HCT116 (cell line): ENCODE data around the gene DOCK4. TPM values are rescaled to one million over a fixed set of nuclear protein-coding genes. Genes with fewer than 3 reads are reported as not detected.

Experiments used
- ATAC-seq: fragments of 200-7000 bp; cut with Tn5 transposase; 2 replicates; pipeline ENCODE4 v1.9.1; 2020; ENCODE audit warnings: mild to moderate bottlenecking, moderate library complexity
- BruUV-seq: library from RNA; stranded (reverse); fragments of 400-500 nt; replicated peaks from 2 replicates; lab custom pipeline; 2021; lab: Mats Ljungman, UMichigan
- CTCF ChIA-PET: fragments of 300-600 bp; sonication (Branson Sonifier 250); formaldehyde crosslinking; loops from one replicate; lab custom pipeline; 2021; ENCODE audit warnings: antibody characterized with exemption; lab: Charles Lee
- POLR2A ChIA-PET: fragments of 300-600, 350-600 bp; sonication (Branson Sonifier 250); formaldehyde crosslinking; loops from one replicate; lab custom pipeline; 2021; ENCODE audit warnings: antibody characterized with exemption; lab: Charles Lee
- RAD21 ChIA-PET, 2 experiments: fragments of 300-600 bp; sonication (Branson Sonifier 250); formaldehyde crosslinking; loops; one replicate each; lab custom pipeline; 2023; ENCODE audit warnings: low total read pairs in 2 of 2; ENCODE audit not compliant: uncharacterized antibody in 2 of 2, unreplicated experiment in 2 of 2, low non-redundant PET in 1 of 2; lab: Charles Lee
- DNase-seq: peaks from one replicate; pipeline ENCODE4 v3.0.0-alpha.2; 2010; ENCODE audit warnings: low read depth, low spot score
- H2AFZ ChIP-seq: fragments of 200-600 bp; shearing (Covaris generic), sonication (generic); 2 replicates; pipeline ENCODE4 v1.6.1; 2017; ENCODE audit warnings: low read depth, mixed run types, mixed read lengths, antibody characterized with exemption, low read length; ENCODE audit not compliant: poor library complexity, severe bottlenecking
- H3K27ac ChIP-seq: 2 replicates; pipeline ENCODE4 v1.5.1; 2012; ENCODE audit warnings: low read depth, low read length
- H3K27me3 ChIP-seq: fragments of 200-600 bp; sonication (generic); 2 replicates; pipeline ENCODE4 v1.6.1; 2016; ENCODE audit warnings: mixed run types, low read length, mixed read lengths; ENCODE audit not compliant: insufficient read depth
- H3K36me3 ChIP-seq, 2 experiments: fragments of 200-500 bp in 1 of 2; fragments of 200-600 bp in 1 of 2; sonication (Bioruptor generic) in 1 of 2; sonication (generic) in 1 of 2; 2 replicates each; pipeline versions ENCODE4 v1.5.1 to v1.6.1; 2014 to 2016; ENCODE audit warnings: low read length in 2 of 2, inconsistent platforms in 1 of 2, mixed read lengths in 1 of 2, mixed run types in 1 of 2; ENCODE audit not compliant: insufficient read depth in 2 of 2, control insufficient read depth in 1 of 2
- H3K4me1 ChIP-seq, 2 experiments: fragments of 200-600 bp in 1 of 2; sonication (generic) in 1 of 2; 2 replicates each; pipeline versions ENCODE4 v1.5.1 to v1.6.1; 2012 to 2017; ENCODE audit warnings: low read length in 2 of 2, inconsistent platforms in 1 of 2, mild to moderate bottlenecking in 1 of 2, mixed read lengths in 1 of 2, mixed run types in 1 of 2, moderate library complexity in 1 of 2; ENCODE audit not compliant: insufficient read depth in 2 of 2, control insufficient read depth in 1 of 2
- H3K4me2 ChIP-seq: fragments of 200-600 bp; sonication (generic); 2 replicates; pipeline ENCODE4 v1.6.1; 2017; ENCODE audit warnings: mixed run types, low read length, mixed read lengths
- H3K4me3 ChIP-seq, 2 experiments: fragments of 200-600 bp in 1 of 2; sonication (generic) in 1 of 2; replicated peaks in 1 of 2; 2 replicates each; pipeline ENCODE4 v1.5.1; 2011 to 2016; ENCODE audit warnings: low read length in 2 of 2, control low read depth in 1 of 2, low read depth in 1 of 2, mild to moderate bottlenecking in 1 of 2, mixed read lengths in 1 of 2, mixed run types in 1 of 2
- H3K79me2 ChIP-seq: fragments of 200-600 bp; sonication (generic); 2 replicates; pipeline ENCODE4 v1.6.1; 2017; ENCODE audit warnings: mild to moderate bottlenecking, mixed run types, low read length, moderate library complexity, mixed read lengths; ENCODE audit not compliant: insufficient read depth
- H3K9ac ChIP-seq: fragments of 200-600 bp; sonication (generic); 2 replicates; pipeline ENCODE4 v1.6.1; 2016; ENCODE audit warnings: low read length, mixed read lengths
- H3K9me2 ChIP-seq: fragments of 200-600 bp; sonication (generic), shearing (Covaris generic); 2 replicates; pipeline ENCODE4 v1.6.1; 2017; ENCODE audit warnings: mixed run types, mild to moderate bottlenecking, moderate library complexity; ENCODE audit not compliant: insufficient read depth
- H3K9me3 ChIP-seq, 2 experiments: fragments of 200-500 bp in 1 of 2; fragments of 200-600 bp in 1 of 2; sonication (Bioruptor generic) in 1 of 2; sonication (generic) in 1 of 2; 2 replicates each; pipeline ENCODE4 v1.6.1; 2014 to 2017; ENCODE audit warnings: low read length in 2 of 2, mixed read lengths in 2 of 2, inconsistent platforms in 1 of 2, low read depth in 1 of 2, mild to moderate bottlenecking in 1 of 2, mixed run types in 1 of 2, moderate library complexity in 1 of 2; ENCODE audit not compliant: control insufficient read depth in 1 of 2, insufficient read depth in 1 of 2
- H4K20me1 ChIP-seq: fragments of 200-600 bp; sonication (generic), shearing (Covaris generic); 2 replicates; pipeline ENCODE4 v1.6.1; 2017; ENCODE audit warnings: mixed run types, mild to moderate bottlenecking, moderate library complexity; ENCODE audit not compliant: insufficient read depth
- CBX3 ChIP-seq: IDR thresholded peaks from 2 replicates; pipeline ENCODE4 v1.6.1; 2012; ENCODE audit warnings: low read depth
- CEBPB ChIP-seq: IDR thresholded peaks from 2 replicates; pipeline ENCODE4 v1.6.1; 2012; ENCODE audit warnings: low read depth
- JUND ChIP-seq: IDR thresholded peaks from 2 replicates; pipeline ENCODE4 v1.6.1; 2012
- MAX ChIP-seq: IDR thresholded peaks from 2 replicates; pipeline ENCODE4 v1.6.1; 2012
- RAD21 ChIP-seq: IDR thresholded peaks from 2 replicates; pipeline ENCODE4 v1.6.1; 2012; ENCODE audit warnings: low read depth, mild to moderate bottlenecking
- SP1 ChIP-seq: IDR thresholded peaks from 2 replicates; pipeline ENCODE4 v1.6.1; 2012; ENCODE audit warnings: low read depth
- SRF ChIP-seq: IDR thresholded peaks from 2 replicates; pipeline ENCODE4 v1.6.1; 2012; ENCODE audit warnings: low read depth
- YY1 ChIP-seq: IDR thresholded peaks from 2 replicates; pipeline ENCODE4 v1.6.1; 2011; ENCODE audit warnings: low read length, low read depth, moderate library complexity, mild to moderate bottlenecking; ENCODE audit not compliant: insufficient replicate concordance; ENCODE audit errors: extremely low read depth
- ZNF274 ChIP-seq: fragments of 200-500 bp; sonication (Bioruptor generic); IDR thresholded peaks from 2 replicates; pipeline ENCODE4 v1.6.1; 2014; ENCODE audit warnings: mild to moderate bottlenecking, low read depth, low read length, inconsistent platforms
- intact Hi-C: fragments of 100-400 bp; cut with micrococcal nuclease; formaldehyde crosslinking; loops from 2 replicates; pipeline ENCODE4 v1.10.0; 2022
- total RNA-seq: library from RNA; stranded (reverse); gene quantifications from one replicate; pipeline ENCODE4 v1.2.1, GENCODE V29; 2021; ENCODE audit not compliant: unreplicated experiment
- TF ChIP-seq, protein P1 (sequence below), 3 experiments: fragments of 200-600 bp in 1 of 3; sonication (generic) in 1 of 3; IDR thresholded peaks in 2 of 3; conservative IDR thresholded peaks in 1 of 3; 2 replicates each; pipeline ENCODE4 v1.5.1; 2012 to 2017; ENCODE audit warnings: low read depth in 2 of 3, low read length in 2 of 3, antibody characterized with exemption in 1 of 3, borderline replicate concordance in 1 of 3, control low read depth in 1 of 3, mild to moderate bottlenecking in 1 of 3, mixed read lengths in 1 of 3, mixed run types in 1 of 3, moderate library complexity in 1 of 3; ENCODE audit not compliant: insufficient read depth in 1 of 3
- TF ChIP-seq, protein P2 (sequence below): IDR thresholded peaks from 2 replicates; pipeline ENCODE4 v1.6.1; 2012; ENCODE audit warnings: low read depth

DOCK4 gene
- total RNA-seq, 1 experiment from 2014 or later = 2.2 TPM

DNA sequence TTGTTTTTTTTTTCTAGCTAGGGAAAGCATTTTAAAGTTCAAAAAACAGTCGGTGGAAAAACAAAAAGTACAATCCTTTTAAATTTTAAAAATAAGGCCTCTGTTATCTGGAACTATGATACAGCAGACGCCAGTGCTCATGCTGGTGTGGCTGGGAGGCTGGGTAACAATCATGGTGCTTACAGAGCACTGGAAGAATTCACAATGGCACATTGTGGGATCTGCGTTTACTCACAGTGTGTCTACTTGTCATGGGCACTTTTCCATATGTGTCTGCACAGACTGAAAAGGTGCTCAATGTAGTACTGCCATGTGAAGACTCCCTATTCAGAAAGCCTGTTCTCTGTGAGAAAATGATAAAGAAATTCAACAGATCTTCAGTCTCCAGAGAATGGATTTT, 365.7 kb downstream of the DOCK4 start:
- no peaks in the 10 kb centered on the region for H3K9me3 ChIP-seq
- RAD21 ChIA-PET = no interaction called here

DNA sequence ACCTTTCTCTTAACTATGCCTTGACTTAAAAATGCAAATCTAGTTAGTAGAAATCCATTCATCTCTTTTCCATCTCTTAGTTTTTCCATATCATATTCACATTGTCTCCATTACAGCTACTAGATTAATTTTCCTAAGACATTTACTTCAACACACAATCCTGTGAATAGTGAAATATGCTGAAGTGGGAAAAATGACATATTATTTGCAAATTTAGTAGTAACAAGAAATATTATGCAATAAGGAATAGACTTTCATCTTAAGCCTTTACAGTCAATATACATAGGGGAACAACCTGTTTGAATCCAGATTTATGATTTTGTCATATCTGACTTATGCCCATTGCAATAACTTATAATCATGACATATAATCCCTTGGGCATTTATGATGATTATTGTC, 366.9 kb downstream of the DOCK4 start:
- H3K27ac ChIP-seq = no peak overlapping the region
- no peak overlapping the region for H3K9ac ChIP-seq
- H3K4me3 ChIP-seq = no peak overlapping the region
- intact Hi-C loops = no loop called here
- ATAC-seq (no peak), DNase-seq (no peak)
- ChIA-PET RAD21 (no interaction called here), POLR2A (no interaction called here), CTCF (no interaction called here)
- H3K79me2 ChIP-seq = no peaks in the 10 kb centered on the region
- no peaks in the 10 kb centered on the region for H3K27me3 ChIP-seq
- no peak overlapping the region for H2AFZ ChIP-seq
- H3K9me3 ChIP-seq = no peaks in the 10 kb centered on the region
- no peaks in the 10 kb centered on the region for H3K36me3 ChIP-seq
- no peaks in the 10 kb centered on the region for H3K9me2 ChIP-seq
- H3K4me2 ChIP-seq = no peak overlapping the region
- H3K4me1 ChIP-seq = no peaks in the 10 kb centered on the region
- BruUV-seq = no TSS peak
- H4K20me1 ChIP-seq = no peaks in the 10 kb centered on the region
- TF ChIP-seq, protein P1, sequence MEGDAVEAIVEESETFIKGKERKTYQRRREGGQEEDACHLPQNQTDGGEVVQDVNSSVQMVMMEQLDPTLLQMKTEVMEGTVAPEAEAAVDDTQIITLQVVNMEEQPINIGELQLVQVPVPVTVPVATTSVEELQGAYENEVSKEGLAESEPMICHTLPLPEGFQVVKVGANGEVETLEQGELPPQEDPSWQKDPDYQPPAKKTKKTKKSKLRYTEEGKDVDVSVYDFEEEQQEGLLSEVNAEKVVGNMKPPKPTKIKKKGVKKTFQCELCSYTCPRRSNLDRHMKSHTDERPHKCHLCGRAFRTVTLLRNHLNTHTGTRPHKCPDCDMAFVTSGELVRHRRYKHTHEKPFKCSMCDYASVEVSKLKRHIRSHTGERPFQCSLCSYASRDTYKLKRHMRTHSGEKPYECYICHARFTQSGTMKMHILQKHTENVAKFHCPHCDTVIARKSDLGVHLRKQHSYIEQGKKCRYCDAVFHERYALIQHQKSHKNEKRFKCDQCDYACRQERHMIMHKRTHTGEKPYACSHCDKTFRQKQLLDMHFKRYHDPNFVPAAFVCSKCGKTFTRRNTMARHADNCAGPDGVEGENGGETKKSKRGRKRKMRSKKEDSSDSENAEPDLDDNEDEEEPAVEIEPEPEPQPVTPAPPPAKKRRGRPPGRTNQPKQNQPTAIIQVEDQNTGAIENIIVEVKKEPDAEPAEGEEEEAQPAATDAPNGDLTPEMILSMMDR (IDR thresholded peaks at IDR 0.05 in 2 of 3, conservative IDR thresholded peaks at IDR 0.05 in 1 of 3; ENCODE audit: borderline replicate concordance in 1 of 3, insufficient read depth in 1 of 3, low read depth in 2 of 3, low read length in 2 of 3) = no peak
- TF ChIP-seq SP1 (no peak), CEBPB (no peak), RAD21 (no peak), CBX3 (no peak), YY1 (no peak), JUND (no peak), ZNF274 (no peak), MAX (no peak), SRF (no peak)
- TF ChIP-seq, protein P2, sequence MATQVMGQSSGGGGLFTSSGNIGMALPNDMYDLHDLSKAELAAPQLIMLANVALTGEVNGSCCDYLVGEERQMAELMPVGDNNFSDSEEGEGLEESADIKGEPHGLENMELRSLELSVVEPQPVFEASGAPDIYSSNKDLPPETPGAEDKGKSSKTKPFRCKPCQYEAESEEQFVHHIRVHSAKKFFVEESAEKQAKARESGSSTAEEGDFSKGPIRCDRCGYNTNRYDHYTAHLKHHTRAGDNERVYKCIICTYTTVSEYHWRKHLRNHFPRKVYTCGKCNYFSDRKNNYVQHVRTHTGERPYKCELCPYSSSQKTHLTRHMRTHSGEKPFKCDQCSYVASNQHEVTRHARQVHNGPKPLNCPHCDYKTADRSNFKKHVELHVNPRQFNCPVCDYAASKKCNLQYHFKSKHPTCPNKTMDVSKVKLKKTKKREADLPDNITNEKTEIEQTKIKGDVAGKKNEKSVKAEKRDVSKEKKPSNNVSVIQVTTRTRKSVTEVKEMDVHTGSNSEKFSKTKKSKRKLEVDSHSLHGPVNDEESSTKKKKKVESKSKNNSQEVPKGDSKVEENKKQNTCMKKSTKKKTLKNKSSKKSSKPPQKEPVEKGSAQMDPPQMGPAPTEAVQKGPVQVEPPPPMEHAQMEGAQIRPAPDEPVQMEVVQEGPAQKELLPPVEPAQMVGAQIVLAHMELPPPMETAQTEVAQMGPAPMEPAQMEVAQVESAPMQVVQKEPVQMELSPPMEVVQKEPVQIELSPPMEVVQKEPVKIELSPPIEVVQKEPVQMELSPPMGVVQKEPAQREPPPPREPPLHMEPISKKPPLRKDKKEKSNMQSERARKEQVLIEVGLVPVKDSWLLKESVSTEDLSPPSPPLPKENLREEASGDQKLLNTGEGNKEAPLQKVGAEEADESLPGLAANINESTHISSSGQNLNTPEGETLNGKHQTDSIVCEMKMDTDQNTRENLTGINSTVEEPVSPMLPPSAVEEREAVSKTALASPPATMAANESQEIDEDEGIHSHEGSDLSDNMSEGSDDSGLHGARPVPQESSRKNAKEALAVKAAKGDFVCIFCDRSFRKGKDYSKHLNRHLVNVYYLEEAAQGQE = no peak

More for the DNA sequence above, 365.7 kb downstream of the DOCK4 start:
- no TSS peak for BruUV-seq
- intact Hi-C loops = no loop called here
- H3K4me3 ChIP-seq = no peak overlapping the region
- H2AFZ ChIP-seq = no peak overlapping the region
- no peaks in the 10 kb centered on the region for H3K27me3 ChIP-seq
- CTCF ChIA-PET = no interaction called here
- H3K4me1 ChIP-seq = no peaks in the 10 kb centered on the region
- no peak overlapping the region for H3K9ac ChIP-seq
- H3K79me2 ChIP-seq = no peaks in the 10 kb centered on the region
- TF ChIP-seq MAX (no peak), RAD21 (no peak), YY1 (no peak), SP1 (no peak)
- TF ChIP-seq, all 23 proteins: peak for 0
- Histone ChIP-seq H3K36me3 (no peaks in the 10 kb centered on the region), H3K27ac (no peak overlapping the region), H3K4me2 (no peak overlapping the region), H3K9me2 (no peaks in the 10 kb centered on the region), H4K20me1 (no peaks in the 10 kb centered on the region)
- ATAC-seq (no peak), DNase-seq (no peak)
- POLR2A ChIA-PET = no interaction called here
